Measurements from ENCODE around the gene ROBO1.

DNA sequence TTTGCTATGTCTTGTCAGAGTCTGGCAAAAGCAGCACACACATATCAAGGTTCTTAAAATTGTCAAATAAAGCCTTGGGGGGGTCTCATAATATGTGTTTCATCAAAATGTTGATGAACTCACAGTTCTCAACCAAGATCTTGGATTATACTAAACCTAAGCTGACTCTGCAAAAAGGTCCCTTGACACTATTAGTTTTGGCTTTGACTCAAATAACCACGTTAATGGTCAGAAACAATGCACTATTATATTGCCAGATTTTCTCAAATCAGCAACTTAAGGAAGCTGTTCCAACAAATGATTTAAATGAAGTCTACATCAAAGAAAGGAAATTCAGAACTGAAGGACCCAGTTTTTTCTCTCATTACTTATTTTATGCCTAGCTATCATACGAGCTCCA is 1063.9 kb downstream of the ROBO1 start:
- TF ChIP-seq, protein P1, sequence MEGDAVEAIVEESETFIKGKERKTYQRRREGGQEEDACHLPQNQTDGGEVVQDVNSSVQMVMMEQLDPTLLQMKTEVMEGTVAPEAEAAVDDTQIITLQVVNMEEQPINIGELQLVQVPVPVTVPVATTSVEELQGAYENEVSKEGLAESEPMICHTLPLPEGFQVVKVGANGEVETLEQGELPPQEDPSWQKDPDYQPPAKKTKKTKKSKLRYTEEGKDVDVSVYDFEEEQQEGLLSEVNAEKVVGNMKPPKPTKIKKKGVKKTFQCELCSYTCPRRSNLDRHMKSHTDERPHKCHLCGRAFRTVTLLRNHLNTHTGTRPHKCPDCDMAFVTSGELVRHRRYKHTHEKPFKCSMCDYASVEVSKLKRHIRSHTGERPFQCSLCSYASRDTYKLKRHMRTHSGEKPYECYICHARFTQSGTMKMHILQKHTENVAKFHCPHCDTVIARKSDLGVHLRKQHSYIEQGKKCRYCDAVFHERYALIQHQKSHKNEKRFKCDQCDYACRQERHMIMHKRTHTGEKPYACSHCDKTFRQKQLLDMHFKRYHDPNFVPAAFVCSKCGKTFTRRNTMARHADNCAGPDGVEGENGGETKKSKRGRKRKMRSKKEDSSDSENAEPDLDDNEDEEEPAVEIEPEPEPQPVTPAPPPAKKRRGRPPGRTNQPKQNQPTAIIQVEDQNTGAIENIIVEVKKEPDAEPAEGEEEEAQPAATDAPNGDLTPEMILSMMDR (conservative IDR thresholded peaks at IDR 0.05; ENCODE audit: low read depth, low read length) = no peak
- no peak for TF ChIP-seq EZH2 (IDR thresholded peaks at IDR 0.05; ENCODE audit: borderline replicate concordance, low read depth, low read length, poor library complexity, severe bottlenecking)

All from A673 (cell line).